Measurements from ENCODE around the gene TEX52. TPM values are rescaled to one million over a fixed set of nuclear protein-coding genes. Genes with fewer than 3 reads are reported as not detected.

TEX52 gene
- polyA plus RNA-seq, 1 donor from 2014 or later, result not detected

- Histone ChIP-seq H3K9me2 (ENCODE audit: insufficient read depth, low read length) (no peaks in the 10 kb centered on the region), H3K79me2 (replicated peaks; ENCODE audit: insufficient read depth, low read length) (no peaks in the 10 kb centered on the region), H4K20me1 (ENCODE audit: insufficient read depth) (no peaks in the 10 kb centered on the region), H3K27ac (ENCODE audit: low read length) (no peak overlapping the region), H3K36me3 (ENCODE audit: insufficient read depth, low read length) (no peaks in the 10 kb centered on the region), H3K27me3 (ENCODE audit: insufficient read depth, low read depth, low read length) (no peaks in the 10 kb centered on the region), H3K9me3 (ENCODE audit: low read length) (no peaks in the 10 kb centered on the region), H2AFZ (ENCODE audit: low read depth, low read length) (no peak overlapping the region), H3K9ac (ENCODE audit: low read length) (no peak overlapping the region), H3K4me3 (ENCODE audit: low read length) (no peak overlapping the region), H3F3A (ENCODE audit: insufficient read depth, low read length, poor library complexity, severe bottlenecking) (no peaks in the 10 kb centered on the region), H3K4me2 (ENCODE audit: low read length) (no peak overlapping the region)
- TF ChIP-seq, protein P1, sequence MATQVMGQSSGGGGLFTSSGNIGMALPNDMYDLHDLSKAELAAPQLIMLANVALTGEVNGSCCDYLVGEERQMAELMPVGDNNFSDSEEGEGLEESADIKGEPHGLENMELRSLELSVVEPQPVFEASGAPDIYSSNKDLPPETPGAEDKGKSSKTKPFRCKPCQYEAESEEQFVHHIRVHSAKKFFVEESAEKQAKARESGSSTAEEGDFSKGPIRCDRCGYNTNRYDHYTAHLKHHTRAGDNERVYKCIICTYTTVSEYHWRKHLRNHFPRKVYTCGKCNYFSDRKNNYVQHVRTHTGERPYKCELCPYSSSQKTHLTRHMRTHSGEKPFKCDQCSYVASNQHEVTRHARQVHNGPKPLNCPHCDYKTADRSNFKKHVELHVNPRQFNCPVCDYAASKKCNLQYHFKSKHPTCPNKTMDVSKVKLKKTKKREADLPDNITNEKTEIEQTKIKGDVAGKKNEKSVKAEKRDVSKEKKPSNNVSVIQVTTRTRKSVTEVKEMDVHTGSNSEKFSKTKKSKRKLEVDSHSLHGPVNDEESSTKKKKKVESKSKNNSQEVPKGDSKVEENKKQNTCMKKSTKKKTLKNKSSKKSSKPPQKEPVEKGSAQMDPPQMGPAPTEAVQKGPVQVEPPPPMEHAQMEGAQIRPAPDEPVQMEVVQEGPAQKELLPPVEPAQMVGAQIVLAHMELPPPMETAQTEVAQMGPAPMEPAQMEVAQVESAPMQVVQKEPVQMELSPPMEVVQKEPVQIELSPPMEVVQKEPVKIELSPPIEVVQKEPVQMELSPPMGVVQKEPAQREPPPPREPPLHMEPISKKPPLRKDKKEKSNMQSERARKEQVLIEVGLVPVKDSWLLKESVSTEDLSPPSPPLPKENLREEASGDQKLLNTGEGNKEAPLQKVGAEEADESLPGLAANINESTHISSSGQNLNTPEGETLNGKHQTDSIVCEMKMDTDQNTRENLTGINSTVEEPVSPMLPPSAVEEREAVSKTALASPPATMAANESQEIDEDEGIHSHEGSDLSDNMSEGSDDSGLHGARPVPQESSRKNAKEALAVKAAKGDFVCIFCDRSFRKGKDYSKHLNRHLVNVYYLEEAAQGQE (IDR thresholded peaks at IDR 0.05; ENCODE audit: borderline replicate concordance), result no peak
- no peak for TF ChIP-seq TAF1 (IDR thresholded peaks at IDR 0.05; ENCODE audit: low read depth)
- no peak for TF ChIP-seq EZH2 (IDR thresholded peaks at IDR 0.05; ENCODE audit: borderline replicate concordance, insufficient read depth, low read length, poor library complexity, severe bottlenecking)
- TF ChIP-seq MXI1 (conservative IDR thresholded peaks at IDR 0.05; ENCODE audit: poor library complexity, severe bottlenecking), result no peak
- no peak for TF ChIP-seq SMC3 (conservative IDR thresholded peaks at IDR 0.05; ENCODE audit: poor library complexity)
- no peak for TF ChIP-seq POLR2AphosphoS5 (IDR thresholded peaks at IDR 0.05)
- TF ChIP-seq, protein P2, sequence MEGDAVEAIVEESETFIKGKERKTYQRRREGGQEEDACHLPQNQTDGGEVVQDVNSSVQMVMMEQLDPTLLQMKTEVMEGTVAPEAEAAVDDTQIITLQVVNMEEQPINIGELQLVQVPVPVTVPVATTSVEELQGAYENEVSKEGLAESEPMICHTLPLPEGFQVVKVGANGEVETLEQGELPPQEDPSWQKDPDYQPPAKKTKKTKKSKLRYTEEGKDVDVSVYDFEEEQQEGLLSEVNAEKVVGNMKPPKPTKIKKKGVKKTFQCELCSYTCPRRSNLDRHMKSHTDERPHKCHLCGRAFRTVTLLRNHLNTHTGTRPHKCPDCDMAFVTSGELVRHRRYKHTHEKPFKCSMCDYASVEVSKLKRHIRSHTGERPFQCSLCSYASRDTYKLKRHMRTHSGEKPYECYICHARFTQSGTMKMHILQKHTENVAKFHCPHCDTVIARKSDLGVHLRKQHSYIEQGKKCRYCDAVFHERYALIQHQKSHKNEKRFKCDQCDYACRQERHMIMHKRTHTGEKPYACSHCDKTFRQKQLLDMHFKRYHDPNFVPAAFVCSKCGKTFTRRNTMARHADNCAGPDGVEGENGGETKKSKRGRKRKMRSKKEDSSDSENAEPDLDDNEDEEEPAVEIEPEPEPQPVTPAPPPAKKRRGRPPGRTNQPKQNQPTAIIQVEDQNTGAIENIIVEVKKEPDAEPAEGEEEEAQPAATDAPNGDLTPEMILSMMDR (IDR thresholded peaks at IDR 0.05; ENCODE audit: poor library complexity, severe bottlenecking), result no peak
- TF ChIP-seq EP300 (conservative IDR thresholded peaks at IDR 0.05; ENCODE audit: poor library complexity, severe bottlenecking), result no peak
- no peak for TF ChIP-seq RAD21 (conservative IDR thresholded peaks at IDR 0.05)
Observed at GRCh38 chr12:2857576-2857975, 737 bp upstream of the TEX52 start.

DNA sequence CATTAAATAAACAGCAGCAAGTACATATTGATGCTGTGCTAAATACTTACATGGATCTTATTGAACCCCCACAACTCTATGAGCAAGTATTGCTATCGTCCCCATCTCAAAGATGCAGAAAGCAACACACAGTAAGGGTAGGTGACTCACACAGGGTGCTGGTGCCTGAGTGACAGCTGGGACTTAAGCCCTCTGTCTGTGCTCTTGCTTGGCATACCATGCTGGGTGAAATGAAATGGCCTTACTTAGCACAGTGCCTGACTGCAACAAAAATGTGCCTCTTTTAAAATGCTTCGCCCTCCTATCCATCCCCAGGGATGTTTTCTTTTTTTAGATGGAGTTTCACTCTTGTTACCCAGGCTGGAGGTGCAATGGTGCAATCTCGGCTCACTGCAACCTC, 788 bp downstream of the TEX52 start:
- no peaks in the 10 kb centered on the region for H3K36me3 ChIP-seq (ENCODE audit: insufficient read depth, low read length)
- H3K27me3 ChIP-seq (ENCODE audit: insufficient read depth, low read depth, low read length), result no peaks in the 10 kb centered on the region
- H3K4me3 ChIP-seq (ENCODE audit: low read length), result no peak overlapping the region
- H3K9me3 ChIP-seq (ENCODE audit: low read length), result no peaks in the 10 kb centered on the region
- no peak overlapping the region for H3K9ac ChIP-seq (ENCODE audit: low read length)
- H3K79me2 ChIP-seq (replicated peaks; ENCODE audit: insufficient read depth, low read length), result no peaks in the 10 kb centered on the region
- H3K4me2 ChIP-seq (ENCODE audit: low read length), result no peak overlapping the region
- H2AFZ ChIP-seq (ENCODE audit: low read depth, low read length), result no peak overlapping the region
- H4K20me1 ChIP-seq (ENCODE audit: insufficient read depth), result no peaks in the 10 kb centered on the region
- H3F3A ChIP-seq (ENCODE audit: insufficient read depth, low read length, poor library complexity, severe bottlenecking), result no peaks in the 10 kb centered on the region
- TF ChIP-seq MXI1 (conservative IDR thresholded peaks at IDR 0.05; ENCODE audit: poor library complexity, severe bottlenecking) (no peak), RAD21 (conservative IDR thresholded peaks at IDR 0.05) (no peak), EP300 (conservative IDR thresholded peaks at IDR 0.05; ENCODE audit: poor library complexity, severe bottlenecking) (no peak), EZH2 (IDR thresholded peaks at IDR 0.05; ENCODE audit: borderline replicate concordance, insufficient read depth, low read length, poor library complexity, severe bottlenecking) (no peak), POLR2AphosphoS5 (IDR thresholded peaks at IDR 0.05) (no peak), TAF1 (IDR thresholded peaks at IDR 0.05; ENCODE audit: low read depth) (no peak), SMC3 (conservative IDR thresholded peaks at IDR 0.05; ENCODE audit: poor library complexity) (no peak)
- TF ChIP-seq, protein P1 (IDR thresholded peaks at IDR 0.05; ENCODE audit: borderline replicate concordance), result no peak
- TF ChIP-seq, protein P2 (IDR thresholded peaks at IDR 0.05; ENCODE audit: poor library complexity, severe bottlenecking), result no peak
- H3K9me2 ChIP-seq (ENCODE audit: insufficient read depth, low read length), result no peaks in the 10 kb centered on the region
- no peak overlapping the region for H3K27ac ChIP-seq (ENCODE audit: low read length)
